Suppressor macrophage treated with lipopolysaccharide for 4 hours (primary cell): ENCODE results near the gene PACRG.

Experiments used
- DNase-seq: peaks from one replicate; pipeline ENCODE4 v3.0.0-alpha.2; 2020

Gene PACRG

GRCh38 chr6:162798546-162799266, 70.9 kb downstream of the PACRG start:
- DNase-seq = peak; percentile 12

GRCh38 chr6:162814426-162814973, 86.7 kb downstream of the PACRG start:
- DNase-seq = no peak

- DNase-seq = no peak
Measured at GRCh38 chr6:162817196-162817595, 89.4 kb downstream of the PACRG start.

GRCh38 chr6:162819284-162819683, 91.5 kb downstream of the PACRG start:
- DNase-seq = no peak

- DNase-seq = no peak
Measured at GRCh38 chr6:162821102-162821501, 93.3 kb downstream of the PACRG start.

GRCh38 chr6:162825597-162825996, 97.8 kb downstream of the PACRG start:
- no peak for DNase-seq

GRCh38 chr6:162829013-162829742, 101.4 kb downstream of the PACRG start:
- no peak for DNase-seq

- no peak for DNase-seq
Measured at GRCh38 chr6:162833776-162834175, 106.0 kb downstream of the PACRG start.

GRCh38 chr6:162845972-162846371, 118.2 kb downstream of the PACRG start:
- no peak for DNase-seq

- no peak for DNase-seq
Measured at GRCh38 chr6:162846723-162847122, 118.9 kb downstream of the PACRG start.

GRCh38 chr6:162849269-162849668, 121.5 kb downstream of the PACRG start:
- DNase-seq = no peak

- DNase-seq = no peak
Measured at GRCh38 chr6:162852192-162852591, 124.4 kb downstream of the PACRG start.

- no peak for DNase-seq
Measured at GRCh38 chr6:162852840-162853577, 125.2 kb downstream of the PACRG start.

GRCh38 chr6:162854228-162854627, 126.5 kb downstream of the PACRG start:
- no peak for DNase-seq

GRCh38 chr6:162854734-162855191, 127.0 kb downstream of the PACRG start:
- DNase-seq = no peak

- DNase-seq = no peak
Measured at GRCh38 chr6:162856885-162857284, 129.1 kb downstream of the PACRG start.

- DNase-seq = no peak
Measured at GRCh38 chr6:162857326-162857725, 129.6 kb downstream of the PACRG start.

- DNase-seq = no peak
Measured at GRCh38 chr6:162862462-162862861, 134.7 kb downstream of the PACRG start.

GRCh38 chr6:162862941-162863340, 135.2 kb downstream of the PACRG start:
- DNase-seq = no peak

- DNase-seq = no peak
Measured at GRCh38 chr6:162863821-162864220, 136.0 kb downstream of the PACRG start.

- no peak for DNase-seq
Measured at GRCh38 chr6:162864911-162865310, 137.1 kb downstream of the PACRG start.

GRCh38 chr6:162866656-162867055, 138.9 kb downstream of the PACRG start:
- no peak for DNase-seq

GRCh38 chr6:162868397-162868796, 140.6 kb downstream of the PACRG start:
- DNase-seq = no peak
